Testis (tissue), 3 donors: Measurements from ENCODE around the gene GLI1. TPM values are rescaled to one million over a fixed set of nuclear protein-coding genes. Genes with fewer than 3 reads are reported as not detected.

ENCODE experiments used
- DNase-seq: peaks from one replicate; pipeline ENCODE4 v3.0.0-alpha.2; 2019
- H3K27ac ChIP-seq, 2 donors: fragments of 200-600 bp; sonication (generic); one replicate each; pipeline ENCODE4 v1.5.1; 2019
- H3K27me3 ChIP-seq: fragments of 200-600 bp; sonication (generic); one replicate; pipeline ENCODE4 v1.5.1; 2019
- H3K36me3 ChIP-seq: fragments of 200-600 bp; sonication (generic); one replicate; pipeline ENCODE4 v1.5.1; 2017; ENCODE audit warnings: low read depth; ENCODE audit errors: missing control alignments
- H3K4me1 ChIP-seq: fragments of 200-600 bp; sonication (generic); one replicate; pipeline ENCODE4 v1.5.1; 2019
- H3K4me3 ChIP-seq, 2 donors: fragments of 200-600 bp; sonication (generic); one replicate each; pipeline ENCODE4 v1.5.1; 2017 to 2019
- H3K9me3 ChIP-seq: fragments of 200-600 bp; sonication (generic); one replicate; pipeline ENCODE4 v1.5.1; 2017
- CTCF ChIP-seq, 3 experiments: fragments of 450-650 bp in 2 of 3; fragments of 200-600 bp in 1 of 3; sonication (generic) in 1 of 3; IDR thresholded peaks; one replicate each; pipeline ENCODE4 v1.5.1; 2016 to 2019; ENCODE audit warnings: antibody characterized with exemption in 3 of 3, mild to moderate bottlenecking in 2 of 3, moderate library complexity in 1 of 3
- POLR2A ChIP-seq: fragments of 450-650 bp; IDR thresholded peaks from one replicate; pipeline ENCODE4 v1.6.1; 2017; ENCODE audit warnings: antibody characterized with exemption, mild to moderate bottlenecking, moderate library complexity
- WGBS, 2 donors: methylation state at CpG; one replicate each; pipeline ENCODE4 v1.1.5; 2018; 5-methylcytosine and 5-hydroxymethylcytosine counted together
- intact Hi-C: fragments of 100-400 bp; cut with DNase I; formaldehyde crosslinking; loops from one replicate; pipeline ENCODE4 v1.15.1; 2023; ENCODE audit warnings: low total_unique reads
- polyA plus RNA-seq: library from polyadenylated mRNA; stranded (reverse); fragments of 350-450 nt; fragmentation: Illumina TruSeq; extraction: RNeasy Lipid Tissue Mini Kit (QIAGEN cat#74804); gene quantifications from one replicate; pipeline ENCODE4 v1.2.3, GENCODE V29; 2014; ENCODE audit warnings: low read depth, low replicate concordance; ENCODE audit not compliant: insufficient read depth
- total RNA-seq, 2 donors: library from RNA; depleted of rRNA; stranded (reverse); fragments of >200 nt; gene quantifications; one replicate each; pipeline ENCODE4 v1.2.3, GENCODE V29; 2016

Gene GLI1
- total and polyA plus RNA-seq, 3 donors from 2014 or later = 8.3 to 18.0 (median 9.3) TPM

GRCh38 chr12:57462912-57463253 is 3.3 kb downstream of the GLI1 start:
- Histone ChIP-seq H3K4me3 (no peak overlapping the region), H3K9me3 (no peaks in the 10 kb centered on the region), H3K36me3 (no peaks in the 10 kb centered on the region), H3K27me3 (no peaks in the 10 kb centered on the region), H3K4me1 (peaks cover 23% of the 10 kb centered on the region), H3K27ac (peak overlapping the region in 1 of 2 donors; percentile 51)
- WGBS, 2 donors = 20 to 29% methylated on average over 5 of the region's 5 CpGs
- DNase-seq = no peak
- TF ChIP-seq CTCF (IDR thresholded peaks at IDR 0.05) (no peak), POLR2A (no peak)
- intact Hi-C loops = no loop called here

- TF ChIP-seq CTCF (IDR thresholded peaks at IDR 0.05) (no peak), POLR2A (no peak)
- no peak overlapping the region for H3K27ac ChIP-seq
- H3K9me3 ChIP-seq = no peaks in the 10 kb centered on the region
- H3K36me3 ChIP-seq = no peaks in the 10 kb centered on the region
- no peak overlapping the region for H3K4me3 ChIP-seq
- 93% methylated on average over 12 of the region's 12 CpGs for WGBS, 2 donors
- H3K27me3 ChIP-seq = no peaks in the 10 kb centered on the region
- no peak for DNase-seq
- intact Hi-C loops = no loop called here
- peaks cover 19% of the 10 kb centered on the region for H3K4me1 ChIP-seq
Observed at GRCh38 chr12:57464569-57464968, 5.0 kb downstream of the GLI1 start.

GRCh38 chr12:57465030-57465746 is 5.6 kb downstream of the GLI1 start:
- H3K9me3 ChIP-seq = no peaks in the 10 kb centered on the region
- H3K4me3 ChIP-seq = no peak overlapping the region
- TF ChIP-seq POLR2A = no peak
- no peak for TF ChIP-seq CTCF (IDR thresholded peaks at IDR 0.05)
- H3K27me3 ChIP-seq = no peaks in the 10 kb centered on the region
- DNase-seq = no peak
- no peaks in the 10 kb centered on the region for H3K36me3 ChIP-seq
- no peak overlapping the region for H3K27ac ChIP-seq
- WGBS, 2 donors = 83 to 92% methylated on average over 6 of the region's 6 CpGs
- H3K4me1 ChIP-seq = peaks cover 15% of the 10 kb centered on the region
- intact Hi-C loops = no loop called here

GRCh38 chr12:57465747-57466505 is 6.3 kb downstream of the GLI1 start:
- Histone ChIP-seq H3K36me3 (no peaks in the 10 kb centered on the region), H3K27ac (no peak overlapping the region), H3K9me3 (no peaks in the 10 kb centered on the region), H3K27me3 (no peaks in the 10 kb centered on the region), H3K4me1 (peaks cover 15% of the 10 kb centered on the region), H3K4me3 (no peak overlapping the region)
- 75 to 77% methylated on average over 14 of the region's 14 CpGs for WGBS, 2 donors
- no peak for DNase-seq
- intact Hi-C loops = no loop called here
- no peak for TF ChIP-seq CTCF (IDR thresholded peaks at IDR 0.05)
